ENCODE results near the gene SERPINA1.

SERPINA1 gene

DNA sequence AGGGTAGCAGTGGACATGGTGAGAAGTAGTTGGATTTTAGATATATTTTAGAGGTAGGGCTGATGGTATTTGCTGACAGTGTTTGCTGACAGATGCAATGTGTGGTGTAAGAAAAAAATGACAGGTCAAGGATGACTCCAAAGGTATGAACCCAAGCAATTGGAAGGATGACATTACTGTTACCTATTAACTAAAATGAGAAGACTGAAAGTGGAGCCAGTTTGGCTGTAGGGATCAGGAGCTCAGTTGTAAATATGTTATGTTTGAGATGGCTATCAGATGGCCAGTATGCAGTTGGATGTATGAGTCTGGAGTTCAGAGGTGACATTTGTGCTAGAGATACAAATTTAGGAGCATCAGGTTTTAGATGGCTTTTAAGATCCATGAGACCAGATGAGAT is 47.9 kb downstream of the SERPINA1 start:
- no peak for DNase-seq (ENCODE audit: low read depth)
- Histone ChIP-seq H3K4me1 (ENCODE audit: control insufficient read depth, insufficient read depth, low read length) (peaks cover 49% of the 10 kb centered on the region), H3K36me3 (ENCODE audit: control insufficient read depth, insufficient read depth, low read length, severe bottlenecking) (no peaks in the 10 kb centered on the region)

DNA sequence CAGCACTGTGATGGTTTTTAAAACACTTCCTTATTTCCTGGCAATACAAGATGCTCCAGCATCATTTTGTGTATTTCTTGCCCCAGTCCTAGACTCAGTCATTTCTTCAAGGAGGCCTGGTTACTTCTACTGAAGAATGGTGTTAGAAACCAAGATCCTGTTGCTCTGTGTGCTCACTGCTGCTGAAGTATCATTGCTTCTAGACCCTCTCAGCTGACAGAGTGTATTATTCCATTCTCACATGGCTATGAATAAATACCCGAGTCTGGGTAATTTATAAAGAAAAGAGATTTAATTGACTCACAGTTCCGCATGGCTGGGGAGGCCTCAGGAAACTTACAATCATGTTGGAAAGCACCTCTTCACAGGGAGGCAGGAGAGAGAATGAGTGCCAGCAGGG is 50.4 kb downstream of the SERPINA1 start:
- no peak overlapping the region for H3K9ac ChIP-seq (ENCODE audit: low read length)
- H3K36me3 ChIP-seq (ENCODE audit: control insufficient read depth, insufficient read depth, low read length, severe bottlenecking) = no peaks in the 10 kb centered on the region
- no peaks in the 10 kb centered on the region for H3K9me3 ChIP-seq (ENCODE audit: control insufficient read depth, low read length)
- DNase-seq (ENCODE audit: low read depth) = no peak
- no peaks in the 10 kb centered on the region for H3K27me3 ChIP-seq (replicated peaks; ENCODE audit: control insufficient read depth, insufficient read depth, low read length)
- H3K4me1 ChIP-seq (ENCODE audit: control insufficient read depth, insufficient read depth, low read length) = peaks cover 26% of the 10 kb centered on the region
- no peak overlapping the region for H3K4me3 ChIP-seq (ENCODE audit: low read length)

More for the DNA sequence above, 47.9 kb downstream of the SERPINA1 start:
- no peaks in the 10 kb centered on the region for H3K27me3 ChIP-seq (replicated peaks; ENCODE audit: control insufficient read depth, insufficient read depth, low read length)
- H3K9ac ChIP-seq (ENCODE audit: low read length) = no peak overlapping the region
- no peaks in the 10 kb centered on the region for H3K9me3 ChIP-seq (ENCODE audit: control insufficient read depth, low read length)
- no peak overlapping the region for H3K4me3 ChIP-seq (ENCODE audit: low read length)

DNA sequence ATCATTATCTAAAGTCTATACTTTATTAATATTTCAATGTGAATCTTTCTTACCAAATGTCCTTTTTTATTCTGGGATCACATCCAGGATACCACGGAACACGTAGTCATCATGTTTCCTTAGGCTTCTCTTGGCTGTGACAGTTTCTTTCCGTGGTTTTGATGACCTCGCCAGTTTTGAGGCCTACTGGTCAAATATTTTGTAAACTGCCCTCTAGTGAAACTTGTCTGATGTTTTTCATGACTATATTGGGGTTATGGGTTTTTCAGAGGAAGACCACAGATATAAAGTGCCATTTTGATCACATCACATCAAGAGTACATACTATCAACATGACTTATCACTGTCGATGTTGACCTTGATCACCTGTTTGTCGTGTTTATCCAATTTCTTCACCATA is 51.1 kb downstream of the SERPINA1 start:
- H3K4me3 ChIP-seq (ENCODE audit: low read length) = no peak overlapping the region
- no peaks in the 10 kb centered on the region for H3K9me3 ChIP-seq (ENCODE audit: control insufficient read depth, low read length)
- H3K27me3 ChIP-seq (replicated peaks; ENCODE audit: control insufficient read depth, insufficient read depth, low read length) = no peaks in the 10 kb centered on the region
- DNase-seq (ENCODE audit: low read depth) = peak; percentile 24
- H3K4me1 ChIP-seq (ENCODE audit: control insufficient read depth, insufficient read depth, low read length) = peaks cover 19% of the 10 kb centered on the region
- no peaks in the 10 kb centered on the region for H3K36me3 ChIP-seq (ENCODE audit: control insufficient read depth, insufficient read depth, low read length, severe bottlenecking)
- H3K9ac ChIP-seq (ENCODE audit: low read length) = no peak overlapping the region

DNA sequence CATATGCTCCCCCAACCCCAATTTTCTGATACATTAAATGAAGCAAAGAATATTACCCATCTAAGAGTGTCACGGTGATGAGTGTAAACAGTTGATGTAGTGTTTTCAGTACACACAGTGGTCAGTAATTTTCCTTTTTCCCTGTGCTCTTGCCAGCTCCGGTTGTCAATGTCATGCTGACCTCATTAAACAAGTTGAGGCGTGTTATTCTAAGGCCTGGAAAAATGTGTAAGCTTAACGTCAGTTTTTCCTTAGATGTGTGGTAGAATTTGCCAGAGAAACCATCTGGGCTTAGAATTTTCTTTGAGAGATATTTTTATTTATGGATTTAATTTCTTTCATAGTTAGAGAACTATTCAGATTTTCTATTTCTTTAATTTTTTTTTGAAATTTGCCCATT is 53.5 kb downstream of the SERPINA1 start:
- Histone ChIP-seq H3K36me3 (ENCODE audit: control insufficient read depth, insufficient read depth, low read length, severe bottlenecking) (no peaks in the 10 kb centered on the region), H3K27me3 (replicated peaks; ENCODE audit: control insufficient read depth, insufficient read depth, low read length) (no peaks in the 10 kb centered on the region), H3K9ac (ENCODE audit: low read length) (no peak overlapping the region), H3K9me3 (ENCODE audit: control insufficient read depth, low read length) (no peaks in the 10 kb centered on the region), H3K4me1 (ENCODE audit: control insufficient read depth, insufficient read depth, low read length) (peaks cover 17% of the 10 kb centered on the region), H3K4me3 (ENCODE audit: low read length) (no peak overlapping the region)
- DNase-seq (ENCODE audit: low read depth) = no peak

DNA sequence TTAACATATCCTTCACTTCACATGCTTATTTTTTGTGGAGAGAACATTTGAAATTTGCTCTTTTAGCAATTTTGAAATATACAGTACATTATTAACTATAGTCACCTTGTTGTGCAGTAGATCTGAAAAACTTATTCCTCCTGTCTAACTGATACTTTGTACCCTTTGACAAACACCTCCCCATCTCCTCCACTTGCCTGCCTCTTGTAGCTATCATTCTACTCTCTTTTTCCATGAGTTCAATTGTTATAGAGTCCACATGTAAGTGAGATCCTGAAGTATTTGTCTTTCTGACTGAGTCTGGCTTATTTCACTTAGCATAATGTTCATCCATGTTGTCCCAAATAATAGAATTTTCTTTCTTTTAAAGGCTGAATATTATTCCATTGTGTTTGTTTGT is 55.8 kb downstream of the SERPINA1 start:
- H3K4me3 ChIP-seq (ENCODE audit: low read length) = no peak overlapping the region
- no peaks in the 10 kb centered on the region for H3K27me3 ChIP-seq (replicated peaks; ENCODE audit: control insufficient read depth, insufficient read depth, low read length)

DNA sequence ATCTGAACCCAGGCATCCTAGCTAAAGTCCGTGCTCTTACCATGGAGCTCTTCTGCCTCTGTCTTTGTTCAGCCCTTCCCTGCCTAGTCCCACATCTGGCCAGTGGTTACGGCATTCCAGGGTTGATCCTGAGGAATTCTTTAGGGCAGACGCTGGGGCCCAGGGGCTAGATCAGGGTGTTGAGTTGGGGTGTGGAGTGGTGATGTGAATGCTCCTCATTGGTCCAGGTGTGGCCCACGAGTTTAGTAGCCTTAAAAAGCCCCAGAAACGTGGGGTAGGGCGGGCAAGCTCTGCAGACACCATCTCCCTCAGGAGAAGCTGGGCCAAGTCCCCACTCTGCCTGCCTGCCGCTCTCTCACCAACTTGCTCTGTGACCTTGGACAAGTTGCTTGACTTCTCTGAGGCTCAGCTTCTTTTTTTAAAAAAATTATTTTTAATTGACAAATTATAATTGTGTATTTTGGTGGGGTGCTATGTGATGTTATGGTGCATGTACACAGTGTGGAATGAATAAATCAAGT is 56.3 kb downstream of the SERPINA1 start:
- Histone ChIP-seq H3K4me3 (ENCODE audit: low read length) (no peak overlapping the region), H3K27me3 (replicated peaks; ENCODE audit: control insufficient read depth, insufficient read depth, low read length) (no peaks in the 10 kb centered on the region), H3K9ac (ENCODE audit: low read length) (no peak overlapping the region), H3K9me3 (ENCODE audit: control insufficient read depth, low read length) (no peaks in the 10 kb centered on the region), H3K36me3 (ENCODE audit: control insufficient read depth, insufficient read depth, low read length, severe bottlenecking) (no peaks in the 10 kb centered on the region), H3K4me1 (ENCODE audit: control insufficient read depth, insufficient read depth, low read length) (peaks cover 13% of the 10 kb centered on the region)
- DNase-seq (ENCODE audit: low read depth) = no peak

More for the DNA sequence above, 55.8 kb downstream of the SERPINA1 start:
- Histone ChIP-seq H3K36me3 (ENCODE audit: control insufficient read depth, insufficient read depth, low read length, severe bottlenecking) (no peaks in the 10 kb centered on the region), H3K4me1 (ENCODE audit: control insufficient read depth, insufficient read depth, low read length) (peaks cover 17% of the 10 kb centered on the region), H3K9ac (ENCODE audit: low read length) (no peak overlapping the region), H3K9me3 (ENCODE audit: control insufficient read depth, low read length) (no peaks in the 10 kb centered on the region)
- DNase-seq (ENCODE audit: low read depth) = no peak

DNA sequence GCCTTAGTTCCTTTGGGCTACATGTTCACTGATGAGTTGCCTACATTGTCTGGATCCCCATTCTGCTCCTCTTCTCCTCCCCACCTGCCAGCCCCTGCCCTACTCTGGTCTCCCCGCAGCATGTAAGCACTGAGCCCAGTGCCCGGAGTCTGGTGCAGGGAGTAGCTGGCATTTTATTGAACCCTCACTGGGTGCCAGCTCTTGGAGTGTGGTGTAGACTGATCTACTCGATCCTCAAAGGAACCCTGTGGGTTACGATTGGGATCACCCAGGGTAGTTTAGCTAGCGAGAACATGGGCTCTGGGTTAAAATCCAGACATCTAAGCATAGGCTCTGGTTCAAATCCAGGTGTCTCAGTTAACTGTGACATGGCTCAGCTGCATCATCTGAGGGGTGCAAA is 56.9 kb downstream of the SERPINA1 start:
- no peak for DNase-seq (ENCODE audit: low read depth)

DNA sequence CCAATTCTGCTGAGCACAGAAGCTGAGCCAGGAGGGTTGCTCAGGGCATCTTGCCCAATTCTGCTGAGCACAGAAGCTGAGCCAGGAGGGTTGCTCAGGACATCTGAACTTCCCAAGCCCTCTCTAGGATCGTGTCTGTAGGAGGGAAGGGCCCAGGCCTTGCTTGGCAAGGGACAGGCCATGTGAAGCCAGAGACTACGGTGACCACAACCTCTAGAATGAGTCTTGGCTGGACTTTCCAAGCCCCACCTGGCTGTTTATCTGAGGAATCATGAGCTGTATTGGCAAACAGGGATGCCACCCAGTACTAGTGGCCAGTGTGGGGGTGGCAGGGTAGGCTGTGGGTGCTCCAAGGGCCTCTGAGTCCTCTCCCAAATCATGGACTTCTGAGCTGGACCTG is 57.5 kb downstream of the SERPINA1 start:
- DNase-seq (ENCODE audit: low read depth) = no peak
- Histone ChIP-seq H3K27me3 (replicated peaks; ENCODE audit: control insufficient read depth, insufficient read depth, low read length) (no peaks in the 10 kb centered on the region), H3K4me3 (ENCODE audit: low read length) (no peak overlapping the region), H3K9ac (ENCODE audit: low read length) (no peak overlapping the region), H3K36me3 (ENCODE audit: control insufficient read depth, insufficient read depth, low read length, severe bottlenecking) (no peaks in the 10 kb centered on the region), H3K4me1 (ENCODE audit: control insufficient read depth, insufficient read depth, low read length) (peaks cover 6% of the 10 kb centered on the region), H3K9me3 (ENCODE audit: control insufficient read depth, low read length) (no peaks in the 10 kb centered on the region)

More for the DNA sequence above, 56.9 kb downstream of the SERPINA1 start:
- no peak overlapping the region for H3K4me3 ChIP-seq (ENCODE audit: low read length)
- H3K4me1 ChIP-seq (ENCODE audit: control insufficient read depth, insufficient read depth, low read length) = peaks cover 6% of the 10 kb centered on the region
- H3K27me3 ChIP-seq (replicated peaks; ENCODE audit: control insufficient read depth, insufficient read depth, low read length) = no peaks in the 10 kb centered on the region
- H3K36me3 ChIP-seq (ENCODE audit: control insufficient read depth, insufficient read depth, low read length, severe bottlenecking) = no peaks in the 10 kb centered on the region
- no peaks in the 10 kb centered on the region for H3K9me3 ChIP-seq (ENCODE audit: control insufficient read depth, low read length)
- H3K9ac ChIP-seq (ENCODE audit: low read length) = no peak overlapping the region

DNA sequence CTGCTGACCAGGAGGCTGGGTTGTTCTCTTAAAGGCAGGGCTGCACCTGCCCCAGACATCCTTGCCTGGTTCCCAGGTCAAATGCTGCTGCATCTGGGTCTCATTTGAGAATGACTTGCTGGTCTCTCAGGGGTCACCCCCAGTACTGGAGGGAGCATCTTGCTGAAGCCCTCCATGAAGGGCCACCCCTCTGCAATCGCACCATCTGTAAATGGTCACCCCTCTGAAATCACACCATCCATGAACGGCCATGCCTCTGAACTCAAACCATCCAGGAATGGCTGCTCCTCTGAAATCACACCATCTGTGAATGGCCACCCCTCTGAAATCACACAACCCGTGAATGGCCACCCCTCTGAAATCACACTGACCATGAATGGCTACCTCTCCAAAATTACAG is 58.0 kb downstream of the SERPINA1 start:
- Histone ChIP-seq H3K9ac (ENCODE audit: low read length) (no peak overlapping the region), H3K9me3 (ENCODE audit: control insufficient read depth, low read length) (no peaks in the 10 kb centered on the region), H3K4me3 (ENCODE audit: low read length) (no peak overlapping the region), H3K27me3 (replicated peaks; ENCODE audit: control insufficient read depth, insufficient read depth, low read length) (no peaks in the 10 kb centered on the region), H3K4me1 (ENCODE audit: control insufficient read depth, insufficient read depth, low read length) (peaks cover 6% of the 10 kb centered on the region), H3K36me3 (ENCODE audit: control insufficient read depth, insufficient read depth, low read length, severe bottlenecking) (no peaks in the 10 kb centered on the region)
- DNase-seq (ENCODE audit: low read depth) = no peak

DNA sequence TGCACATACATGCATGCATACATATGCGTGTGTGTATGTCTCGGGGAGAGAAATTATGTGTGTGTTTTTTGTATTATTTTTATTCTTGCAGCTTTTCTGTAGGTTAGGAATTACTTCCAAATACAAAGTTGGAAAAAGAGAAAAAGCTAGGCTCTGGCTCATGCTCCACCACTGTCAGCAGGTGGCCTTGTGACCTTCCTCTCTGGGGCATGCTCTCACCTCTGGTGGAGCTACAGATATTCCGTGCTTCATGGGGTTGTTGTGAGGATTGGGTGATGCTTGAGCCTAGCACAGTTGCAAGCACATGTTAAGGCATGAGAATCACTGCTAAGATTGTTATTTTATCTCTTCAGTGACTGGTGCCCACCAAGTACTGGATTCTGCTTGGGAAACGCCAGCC is 58.5 kb downstream of the SERPINA1 start:
- Histone ChIP-seq H3K4me1 (ENCODE audit: control insufficient read depth, insufficient read depth, low read length) (peaks cover 6% of the 10 kb centered on the region), H3K27me3 (replicated peaks; ENCODE audit: control insufficient read depth, insufficient read depth, low read length) (no peaks in the 10 kb centered on the region), H3K9ac (ENCODE audit: low read length) (no peak overlapping the region), H3K9me3 (ENCODE audit: control insufficient read depth, low read length) (no peaks in the 10 kb centered on the region), H3K36me3 (ENCODE audit: control insufficient read depth, insufficient read depth, low read length, severe bottlenecking) (no peaks in the 10 kb centered on the region), H3K4me3 (ENCODE audit: low read length) (no peak overlapping the region)
- DNase-seq (ENCODE audit: low read depth) = no peak

DNA sequence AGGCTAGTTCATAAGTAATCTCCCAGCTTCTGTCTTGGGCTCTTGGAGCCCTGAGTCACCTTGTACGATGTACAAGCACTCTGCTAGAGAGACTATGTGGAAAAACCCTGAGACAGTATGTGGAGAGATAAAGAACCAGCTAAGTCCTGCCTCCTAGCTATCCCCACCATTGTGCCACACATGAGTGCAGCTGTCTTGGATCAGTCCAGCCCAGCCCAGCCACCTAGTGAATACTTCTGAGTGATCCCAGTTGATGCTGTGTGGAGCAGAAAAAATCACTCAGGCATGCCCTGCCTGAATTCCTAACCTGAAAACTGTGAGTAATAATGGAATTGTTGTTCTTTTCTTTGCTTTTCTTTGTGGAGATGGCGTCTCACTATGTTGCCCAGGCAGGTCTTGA is 60.2 kb downstream of the SERPINA1 start:
- no peak for DNase-seq (ENCODE audit: low read depth)
- no peaks in the 10 kb centered on the region for H3K9me3 ChIP-seq (ENCODE audit: control insufficient read depth, low read length)
- no peaks in the 10 kb centered on the region for H3K27me3 ChIP-seq (replicated peaks; ENCODE audit: control insufficient read depth, insufficient read depth, low read length)
- H3K36me3 ChIP-seq (ENCODE audit: control insufficient read depth, insufficient read depth, low read length, severe bottlenecking) = no peaks in the 10 kb centered on the region
- H3K9ac ChIP-seq (ENCODE audit: low read length) = no peak overlapping the region
- peaks cover 9% of the 10 kb centered on the region for H3K4me1 ChIP-seq (ENCODE audit: control insufficient read depth, insufficient read depth, low read length)
- H3K4me3 ChIP-seq (ENCODE audit: low read length) = no peak overlapping the region
